ENCODE data around the gene NEDD9.

NEDD9 gene

DNA sequence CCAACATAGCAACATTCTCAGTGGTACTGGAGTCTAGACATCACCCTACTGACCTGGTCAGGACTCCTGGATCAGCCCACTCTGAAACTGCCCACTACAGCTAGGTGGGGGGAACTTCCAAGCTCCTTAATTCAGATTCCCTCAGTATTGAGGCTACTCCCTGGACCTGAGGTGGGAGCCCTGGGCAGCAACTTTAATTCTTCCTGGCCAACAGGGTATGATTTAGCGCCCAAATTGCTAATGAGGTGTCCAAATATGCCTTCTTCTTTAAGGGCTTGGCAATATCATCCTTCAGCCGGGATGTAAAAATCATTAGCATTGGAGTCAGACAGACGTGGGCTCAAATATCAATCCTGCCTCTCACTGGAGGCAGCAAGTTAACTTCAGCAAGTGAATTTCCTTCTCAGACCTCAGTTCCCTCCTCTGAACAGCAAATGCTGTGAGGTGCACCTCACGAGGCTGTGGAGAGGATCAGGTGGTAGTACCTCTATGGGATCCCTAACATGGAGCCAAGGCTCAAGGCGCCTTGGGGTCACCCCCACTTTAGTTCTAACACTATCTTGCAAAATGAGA is 27.6 kb downstream of the NEDD9 start:
- no peaks in the 10 kb centered on the region for H3K27me3 ChIP-seq (ENCODE audit: insufficient read depth, low read length, poor library complexity, severe bottlenecking)
- no peaks in the 10 kb centered on the region for H3K9me2 ChIP-seq (replicated peaks; ENCODE audit: low read depth, low read length)
- TF ChIP-seq, protein P1, sequence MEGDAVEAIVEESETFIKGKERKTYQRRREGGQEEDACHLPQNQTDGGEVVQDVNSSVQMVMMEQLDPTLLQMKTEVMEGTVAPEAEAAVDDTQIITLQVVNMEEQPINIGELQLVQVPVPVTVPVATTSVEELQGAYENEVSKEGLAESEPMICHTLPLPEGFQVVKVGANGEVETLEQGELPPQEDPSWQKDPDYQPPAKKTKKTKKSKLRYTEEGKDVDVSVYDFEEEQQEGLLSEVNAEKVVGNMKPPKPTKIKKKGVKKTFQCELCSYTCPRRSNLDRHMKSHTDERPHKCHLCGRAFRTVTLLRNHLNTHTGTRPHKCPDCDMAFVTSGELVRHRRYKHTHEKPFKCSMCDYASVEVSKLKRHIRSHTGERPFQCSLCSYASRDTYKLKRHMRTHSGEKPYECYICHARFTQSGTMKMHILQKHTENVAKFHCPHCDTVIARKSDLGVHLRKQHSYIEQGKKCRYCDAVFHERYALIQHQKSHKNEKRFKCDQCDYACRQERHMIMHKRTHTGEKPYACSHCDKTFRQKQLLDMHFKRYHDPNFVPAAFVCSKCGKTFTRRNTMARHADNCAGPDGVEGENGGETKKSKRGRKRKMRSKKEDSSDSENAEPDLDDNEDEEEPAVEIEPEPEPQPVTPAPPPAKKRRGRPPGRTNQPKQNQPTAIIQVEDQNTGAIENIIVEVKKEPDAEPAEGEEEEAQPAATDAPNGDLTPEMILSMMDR (conservative IDR thresholded peaks at IDR 0.05; ENCODE audit: low read length) = no peak
- TF ChIP-seq EZH2phosphoT487 (IDR thresholded peaks at IDR 0.05; ENCODE audit: borderline replicate concordance) = no peak
- no peaks in the 10 kb centered on the region for H3K36me3 ChIP-seq (ENCODE audit: insufficient read depth, low read length)
- H3K4me2 ChIP-seq (ENCODE audit: low read depth, low read length, poor library complexity, severe bottlenecking) = no peak overlapping the region
- H3K9ac ChIP-seq (ENCODE audit: low read depth, low read length, poor library complexity, severe bottlenecking) = no peak overlapping the region
- H3F3A ChIP-seq (ENCODE audit: low read depth) = no peaks in the 10 kb centered on the region
- H3K4me1 ChIP-seq (ENCODE audit: insufficient read depth, low read length, poor library complexity, severe bottlenecking) = peaks cover 12% of the 10 kb centered on the region
- H3K9me3 ChIP-seq (ENCODE audit: insufficient read depth, low read depth, low read length) = no peaks in the 10 kb centered on the region
- H2AFZ ChIP-seq (ENCODE audit: low read length) = no peak overlapping the region
- H3K79me2 ChIP-seq (ENCODE audit: insufficient read depth, low read length) = no peaks in the 10 kb centered on the region
- no peak overlapping the region for H3K4me3 ChIP-seq (ENCODE audit: low read length, poor library complexity, severe bottlenecking)
- no peaks in the 10 kb centered on the region for H4K20me1 ChIP-seq (ENCODE audit: insufficient read depth, low read length, poor library complexity, severe bottlenecking)

DNA sequence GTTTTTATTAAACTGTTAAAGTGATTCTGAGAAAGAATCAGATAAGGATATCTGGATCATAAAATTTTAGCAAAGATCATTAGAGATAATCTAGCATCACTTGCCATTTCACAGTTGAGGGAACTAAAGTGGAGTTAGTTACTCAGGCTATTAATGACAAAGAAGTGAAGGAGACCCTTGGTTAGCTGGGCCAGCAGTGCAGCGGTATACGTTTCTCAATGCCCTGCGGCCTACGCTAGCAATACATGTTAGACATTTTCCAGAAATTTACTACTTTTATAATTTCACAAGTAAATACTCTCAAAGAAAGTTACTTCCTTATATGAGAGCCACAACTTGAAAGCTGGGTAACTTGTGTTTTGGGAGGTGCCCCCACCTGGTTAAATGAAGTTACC is 28.5 kb downstream of the NEDD9 start:
- Histone ChIP-seq H3K9me3 (ENCODE audit: insufficient read depth, low read depth, low read length) (no peaks in the 10 kb centered on the region), H3K9me2 (replicated peaks; ENCODE audit: low read depth, low read length) (no peaks in the 10 kb centered on the region), H3K4me3 (ENCODE audit: low read length, poor library complexity, severe bottlenecking) (no peak overlapping the region), H3K4me1 (ENCODE audit: insufficient read depth, low read length, poor library complexity, severe bottlenecking) (peaks cover 16% of the 10 kb centered on the region), H3K36me3 (ENCODE audit: insufficient read depth, low read length) (no peaks in the 10 kb centered on the region), H2AFZ (ENCODE audit: low read length) (no peak overlapping the region), H3F3A (ENCODE audit: low read depth) (no peaks in the 10 kb centered on the region), H3K4me2 (ENCODE audit: low read depth, low read length, poor library complexity, severe bottlenecking) (no peak overlapping the region), H3K79me2 (ENCODE audit: insufficient read depth, low read length) (no peaks in the 10 kb centered on the region), H3K9ac (ENCODE audit: low read depth, low read length, poor library complexity, severe bottlenecking) (no peak overlapping the region), H3K27me3 (ENCODE audit: insufficient read depth, low read length, poor library complexity, severe bottlenecking) (no peaks in the 10 kb centered on the region), H4K20me1 (ENCODE audit: insufficient read depth, low read length, poor library complexity, severe bottlenecking) (no peaks in the 10 kb centered on the region)
- no peak for TF ChIP-seq EZH2phosphoT487 (IDR thresholded peaks at IDR 0.05; ENCODE audit: borderline replicate concordance)
- TF ChIP-seq, protein P1 (conservative IDR thresholded peaks at IDR 0.05; ENCODE audit: low read length) = no peak

DNA sequence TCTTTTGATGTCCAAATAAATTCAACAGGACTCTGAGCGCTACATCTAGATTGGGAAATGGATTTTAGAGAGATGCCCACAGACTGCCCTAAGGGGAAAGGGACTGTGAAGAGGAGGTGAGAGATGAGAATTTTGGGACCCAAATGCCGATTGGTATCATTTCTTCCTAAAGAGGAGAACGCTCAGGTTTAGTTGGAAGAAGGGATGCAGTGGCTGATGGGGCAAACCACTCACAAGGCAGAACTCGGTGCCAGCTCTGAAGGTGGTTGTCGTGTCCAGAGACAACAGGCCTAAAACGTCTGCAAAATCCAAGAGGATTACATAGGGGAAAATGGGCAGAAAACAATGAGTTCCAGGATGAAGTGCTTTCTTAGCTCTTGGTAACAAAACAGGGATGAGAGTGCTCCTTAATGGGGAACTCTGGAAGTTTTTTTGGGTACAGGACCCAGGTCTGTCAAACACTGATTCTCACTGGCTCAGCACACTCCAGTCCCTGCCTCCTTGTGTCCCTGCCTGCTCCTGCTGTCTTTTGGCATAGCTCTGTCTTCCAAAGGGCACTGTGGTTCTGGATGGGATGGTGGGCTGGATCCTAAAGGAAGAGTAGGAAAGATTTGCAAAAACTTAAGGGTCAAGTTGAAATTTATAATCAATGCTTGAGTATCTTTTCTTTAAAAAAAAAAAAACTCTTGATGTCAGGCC is 29.0 kb downstream of the NEDD9 start:
- H3F3A ChIP-seq (ENCODE audit: low read depth) = no peaks in the 10 kb centered on the region
- H3K4me2 ChIP-seq (ENCODE audit: low read depth, low read length, poor library complexity, severe bottlenecking) = no peak overlapping the region
- no peaks in the 10 kb centered on the region for H3K27me3 ChIP-seq (ENCODE audit: insufficient read depth, low read length, poor library complexity, severe bottlenecking)
- H4K20me1 ChIP-seq (ENCODE audit: insufficient read depth, low read length, poor library complexity, severe bottlenecking) = no peaks in the 10 kb centered on the region
- H3K9me2 ChIP-seq (replicated peaks; ENCODE audit: low read depth, low read length) = no peaks in the 10 kb centered on the region
- TF ChIP-seq EZH2phosphoT487 (IDR thresholded peaks at IDR 0.05; ENCODE audit: borderline replicate concordance) = no peak
- TF ChIP-seq, protein P1 (conservative IDR thresholded peaks at IDR 0.05; ENCODE audit: low read length) = no peak
- H3K9ac ChIP-seq (ENCODE audit: low read depth, low read length, poor library complexity, severe bottlenecking) = no peak overlapping the region
- H3K36me3 ChIP-seq (ENCODE audit: insufficient read depth, low read length) = no peaks in the 10 kb centered on the region
- H2AFZ ChIP-seq (ENCODE audit: low read length) = no peak overlapping the region
- peaks cover 13% of the 10 kb centered on the region for H3K4me1 ChIP-seq (ENCODE audit: insufficient read depth, low read length, poor library complexity, severe bottlenecking)
- no peaks in the 10 kb centered on the region for H3K9me3 ChIP-seq (ENCODE audit: insufficient read depth, low read depth, low read length)
- H3K4me3 ChIP-seq (ENCODE audit: low read length, poor library complexity, severe bottlenecking) = no peak overlapping the region
- H3K79me2 ChIP-seq (ENCODE audit: insufficient read depth, low read length) = no peaks in the 10 kb centered on the region
